ENCODE measurements around the gene PCNX4.

The PCNX4 gene

GRCh38 chr14:60199321-60199720, 107.6 kb downstream of the PCNX4 start:
- Histone ChIP-seq H3K4me1 (ENCODE audit: control insufficient read depth, insufficient read depth, low read length) (no peaks in the 10 kb centered on the region), H3K36me3 (ENCODE audit: control insufficient read depth, insufficient read depth, low read length) (no peaks in the 10 kb centered on the region), H3K9me3 (ENCODE audit: control insufficient read depth, low read length) (no peaks in the 10 kb centered on the region), H3K4me3 (ENCODE audit: low read length) (no peak overlapping the region), H3K27me3 (ENCODE audit: control insufficient read depth, insufficient read depth, low read length) (no peaks in the 10 kb centered on the region), H3K9ac (ENCODE audit: low read length) (no peak overlapping the region)

- H3K36me3 ChIP-seq (ENCODE audit: control insufficient read depth, insufficient read depth, low read length): no peaks in the 10 kb centered on the region
- no peak overlapping the region for H3K9ac ChIP-seq (ENCODE audit: low read length)
- no peak overlapping the region for H3K4me3 ChIP-seq (ENCODE audit: low read length)
- no peaks in the 10 kb centered on the region for H3K4me1 ChIP-seq (ENCODE audit: control insufficient read depth, insufficient read depth, low read length)
- H3K9me3 ChIP-seq (ENCODE audit: control insufficient read depth, low read length): no peaks in the 10 kb centered on the region
- no peaks in the 10 kb centered on the region for H3K27me3 ChIP-seq (ENCODE audit: control insufficient read depth, insufficient read depth, low read length)
Observed at GRCh38 chr14:60204104-60204842, 112.5 kb downstream of the PCNX4 start.

GRCh38 chr14:60204843-60205774, 113.4 kb downstream of the PCNX4 start:
- Histone ChIP-seq H3K4me3 (ENCODE audit: low read length) (no peak overlapping the region), H3K9me3 (ENCODE audit: control insufficient read depth, low read length) (no peaks in the 10 kb centered on the region), H3K36me3 (ENCODE audit: control insufficient read depth, insufficient read depth, low read length) (no peaks in the 10 kb centered on the region), H3K9ac (ENCODE audit: low read length) (no peak overlapping the region), H3K27me3 (ENCODE audit: control insufficient read depth, insufficient read depth, low read length) (no peaks in the 10 kb centered on the region), H3K4me1 (ENCODE audit: control insufficient read depth, insufficient read depth, low read length) (no peaks in the 10 kb centered on the region)

GRCh38 chr14:60206249-60206670, 114.5 kb downstream of the PCNX4 start:
- no peaks in the 10 kb centered on the region for H3K9me3 ChIP-seq (ENCODE audit: control insufficient read depth, low read length)
- H3K9ac ChIP-seq (ENCODE audit: low read length): no peak overlapping the region

GRCh38 chr14:60206837-60207533, 115.3 kb downstream of the PCNX4 start:
- H3K27me3 ChIP-seq (ENCODE audit: control insufficient read depth, insufficient read depth, low read length): no peaks in the 10 kb centered on the region
- H3K36me3 ChIP-seq (ENCODE audit: control insufficient read depth, insufficient read depth, low read length): no peaks in the 10 kb centered on the region
- H3K9me3 ChIP-seq (ENCODE audit: control insufficient read depth, low read length): no peaks in the 10 kb centered on the region

More at GRCh38 chr14:60206249-60206670, 114.5 kb downstream of the PCNX4 start:
- no peaks in the 10 kb centered on the region for H3K4me1 ChIP-seq (ENCODE audit: control insufficient read depth, insufficient read depth, low read length)
- no peak overlapping the region for H3K4me3 ChIP-seq (ENCODE audit: low read length)
- H3K36me3 ChIP-seq (ENCODE audit: control insufficient read depth, insufficient read depth, low read length): no peaks in the 10 kb centered on the region
- H3K27me3 ChIP-seq (ENCODE audit: control insufficient read depth, insufficient read depth, low read length): no peaks in the 10 kb centered on the region

GRCh38 chr14:60210703-60211102, 119.0 kb downstream of the PCNX4 start:
- H3K9me3 ChIP-seq (ENCODE audit: control insufficient read depth, low read length): no peaks in the 10 kb centered on the region
- H3K9ac ChIP-seq (ENCODE audit: low read length): no peak overlapping the region
- H3K36me3 ChIP-seq (ENCODE audit: control insufficient read depth, insufficient read depth, low read length): no peaks in the 10 kb centered on the region
- no peaks in the 10 kb centered on the region for H3K4me1 ChIP-seq (ENCODE audit: control insufficient read depth, insufficient read depth, low read length)
- no peaks in the 10 kb centered on the region for H3K27me3 ChIP-seq (ENCODE audit: control insufficient read depth, insufficient read depth, low read length)
- H3K4me3 ChIP-seq (ENCODE audit: low read length): no peak overlapping the region

More at GRCh38 chr14:60206837-60207533, 115.3 kb downstream of the PCNX4 start:
- H3K4me1 ChIP-seq (ENCODE audit: control insufficient read depth, insufficient read depth, low read length): no peaks in the 10 kb centered on the region
- no peak overlapping the region for H3K4me3 ChIP-seq (ENCODE audit: low read length)
- no peak overlapping the region for H3K9ac ChIP-seq (ENCODE audit: low read length)

GRCh38 chr14:60211153-60211552, 119.4 kb downstream of the PCNX4 start:
- no peaks in the 10 kb centered on the region for H3K27me3 ChIP-seq (ENCODE audit: control insufficient read depth, insufficient read depth, low read length)
- H3K36me3 ChIP-seq (ENCODE audit: control insufficient read depth, insufficient read depth, low read length): no peaks in the 10 kb centered on the region
- H3K4me3 ChIP-seq (ENCODE audit: low read length): no peak overlapping the region
- no peaks in the 10 kb centered on the region for H3K9me3 ChIP-seq (ENCODE audit: control insufficient read depth, low read length)
- H3K9ac ChIP-seq (ENCODE audit: low read length): no peak overlapping the region
- H3K4me1 ChIP-seq (ENCODE audit: control insufficient read depth, insufficient read depth, low read length): no peaks in the 10 kb centered on the region

- Histone ChIP-seq H3K27me3 (ENCODE audit: control insufficient read depth, insufficient read depth, low read length) (no peaks in the 10 kb centered on the region), H3K9me3 (ENCODE audit: control insufficient read depth, low read length) (no peaks in the 10 kb centered on the region), H3K4me1 (ENCODE audit: control insufficient read depth, insufficient read depth, low read length) (no peaks in the 10 kb centered on the region), H3K36me3 (ENCODE audit: control insufficient read depth, insufficient read depth, low read length) (no peaks in the 10 kb centered on the region), H3K9ac (ENCODE audit: low read length) (no peak overlapping the region), H3K4me3 (ENCODE audit: low read length) (no peak overlapping the region)
Observed at GRCh38 chr14:60212503-60213371, 121.0 kb downstream of the PCNX4 start.

GRCh38 chr14:60214003-60214402, 122.3 kb downstream of the PCNX4 start:
- no peaks in the 10 kb centered on the region for H3K4me1 ChIP-seq (ENCODE audit: control insufficient read depth, insufficient read depth, low read length)
- H3K9me3 ChIP-seq (ENCODE audit: control insufficient read depth, low read length): no peaks in the 10 kb centered on the region
- no peak overlapping the region for H3K9ac ChIP-seq (ENCODE audit: low read length)
- no peaks in the 10 kb centered on the region for H3K36me3 ChIP-seq (ENCODE audit: control insufficient read depth, insufficient read depth, low read length)
- H3K27me3 ChIP-seq (ENCODE audit: control insufficient read depth, insufficient read depth, low read length): no peaks in the 10 kb centered on the region
- no peak overlapping the region for H3K4me3 ChIP-seq (ENCODE audit: low read length)

GRCh38 chr14:60214415-60215126, 122.8 kb downstream of the PCNX4 start:
- Histone ChIP-seq H3K4me1 (ENCODE audit: control insufficient read depth, insufficient read depth, low read length) (no peaks in the 10 kb centered on the region), H3K36me3 (ENCODE audit: control insufficient read depth, insufficient read depth, low read length) (no peaks in the 10 kb centered on the region), H3K9me3 (ENCODE audit: control insufficient read depth, low read length) (no peaks in the 10 kb centered on the region), H3K27me3 (ENCODE audit: control insufficient read depth, insufficient read depth, low read length) (no peaks in the 10 kb centered on the region), H3K9ac (ENCODE audit: low read length) (no peak overlapping the region), H3K4me3 (ENCODE audit: low read length) (no peak overlapping the region)

GRCh38 chr14:60215127-60215444, 123.4 kb downstream of the PCNX4 start:
- Histone ChIP-seq H3K9me3 (ENCODE audit: control insufficient read depth, low read length) (no peaks in the 10 kb centered on the region), H3K27me3 (ENCODE audit: control insufficient read depth, insufficient read depth, low read length) (no peaks in the 10 kb centered on the region), H3K4me1 (ENCODE audit: control insufficient read depth, insufficient read depth, low read length) (no peaks in the 10 kb centered on the region)

More at GRCh38 chr14:60215127-60215444, 123.4 kb downstream of the PCNX4 start:
- Histone ChIP-seq H3K4me3 (ENCODE audit: low read length) (no peak overlapping the region), H3K9ac (ENCODE audit: low read length) (no peak overlapping the region), H3K36me3 (ENCODE audit: control insufficient read depth, insufficient read depth, low read length) (no peaks in the 10 kb centered on the region)
